GM23248 (cell line): ENCODE measurements around the gene GAB2. TPM values are rescaled to one million over a fixed set of nuclear protein-coding genes. Genes with fewer than 3 reads are reported as not detected.

ENCODE experiments used
- DNase-seq: peaks from one replicate; pipeline ENCODE4 v3.0.0-alpha.2; 2015
- H2AFZ ChIP-seq: fragments of 200-600 bp; sonication (generic); 2 replicates; pipeline ENCODE4 v1.6.1; 2016; ENCODE audit warnings: antibody characterized with exemption
- H3F3A ChIP-seq: fragments of 200-600 bp; sonication (generic); 2 replicates; pipeline ENCODE4 v1.6.1; 2016; ENCODE audit warnings: mild to moderate bottlenecking, antibody characterized with exemption, mixed run types; ENCODE audit not compliant: insufficient read depth
- H3K27ac ChIP-seq: fragments of 200-600 bp; sonication (generic); 2 replicates; pipeline ENCODE4 v1.5.1; 2016; ENCODE audit warnings: mild to moderate bottlenecking
- H3K27me3 ChIP-seq: fragments of 200-600 bp; sonication (generic); replicated peaks from 2 replicates; pipeline ENCODE4 v1.6.1; 2016; ENCODE audit warnings: mild to moderate bottlenecking; ENCODE audit not compliant: insufficient read depth
- H3K36me3 ChIP-seq: fragments of 200-600 bp; sonication (generic); 2 replicates; pipeline ENCODE4 v1.6.1; 2016; ENCODE audit warnings: low read depth, mild to moderate bottlenecking
- H3K4me1 ChIP-seq: fragments of 200-600 bp; sonication (generic); 2 replicates; pipeline ENCODE4 v1.6.1; 2016; ENCODE audit warnings: mild to moderate bottlenecking; ENCODE audit not compliant: insufficient read depth
- H3K4me2 ChIP-seq: fragments of 200-600 bp; sonication (generic); one replicate; pipeline ENCODE4 v1.6.1; 2016; ENCODE audit warnings: mild to moderate bottlenecking; ENCODE audit not compliant: unreplicated experiment
- H3K4me3 ChIP-seq: fragments of 200-600 bp; sonication (generic); 2 replicates; pipeline ENCODE4 v1.5.1; 2016; ENCODE audit warnings: mild to moderate bottlenecking
- H3K79me2 ChIP-seq: fragments of 200-600 bp; sonication (generic); 2 replicates; pipeline ENCODE4 v1.6.1; 2016; ENCODE audit warnings: mild to moderate bottlenecking; ENCODE audit not compliant: insufficient read depth
- H3K9ac ChIP-seq: fragments of 200-600 bp; sonication (generic); 2 replicates; pipeline ENCODE4 v1.6.1; 2016; ENCODE audit warnings: mild to moderate bottlenecking
- H3K9me2 ChIP-seq: fragments of 200-600 bp; sonication (generic); 2 replicates; pipeline ENCODE4 v1.6.1; 2016; ENCODE audit warnings: mixed run types, mild to moderate bottlenecking, moderate library complexity; ENCODE audit not compliant: insufficient read depth
- H3K9me3 ChIP-seq: fragments of 200-600 bp; sonication (generic); one replicate; pipeline ENCODE4 v1.6.1; 2017; ENCODE audit warnings: low read depth
- H4K20me1 ChIP-seq: fragments of 200-600 bp; sonication (generic); 2 replicates; pipeline ENCODE4 v1.6.0; 2016; ENCODE audit not compliant: insufficient read depth
- EZH2 ChIP-seq: fragments of 200-600 bp; sonication (generic); IDR thresholded peaks from 2 replicates; pipeline ENCODE4 v1.6.1; 2018; ENCODE audit warnings: antibody characterized with exemption, mild to moderate bottlenecking; ENCODE audit not compliant: insufficient read depth, poor library complexity, severe bottlenecking
- EZH2phosphoT487 ChIP-seq: fragments of 200-600 bp; sonication (generic); IDR thresholded peaks from 2 replicates; pipeline ENCODE4 v1.6.1; 2018; ENCODE audit warnings: antibody characterized with exemption, moderate library complexity, mild to moderate bottlenecking, low read depth; ENCODE audit not compliant: insufficient read depth
- WGBS, 2 experiments: methylation state at CpG; one replicate each; pipeline ENCODE4 v1.1.6; 2015 to 2017; ENCODE audit warnings: low lambda C conversion rate in 2 of 2, low coverage in 1 of 2; ENCODE audit errors: missing lambda C conversion rate in 2 of 2; 5-methylcytosine and 5-hydroxymethylcytosine counted together
- in situ Hi-C: fragments of 300-500 bp; cut with MboI; formaldehyde crosslinking; loops from 2 replicates; pipeline ENCODE4 v1.15.0; 2020
- polyA plus RNA-seq: library from polyadenylated mRNA; unstranded; fragments of >200 nt; fragmentation: Nextera tagmentation; extraction: Ambion mirVana; gene quantifications from 2 replicates; pipeline ENCODE4 v1.2.1, GENCODE V29; 2016
- total RNA-seq: library from RNA; depleted of rRNA; stranded (reverse); fragments of >200 nt; shearing (Covaris generic); gene quantifications from 2 replicates; pipeline ENCODE4 v1.2.3, GENCODE V29; 2014

GAB2 gene
- total and polyA plus RNA-seq, 2 experiments from 2014 or later = 1.8 to 12.2 TPM

DNA sequence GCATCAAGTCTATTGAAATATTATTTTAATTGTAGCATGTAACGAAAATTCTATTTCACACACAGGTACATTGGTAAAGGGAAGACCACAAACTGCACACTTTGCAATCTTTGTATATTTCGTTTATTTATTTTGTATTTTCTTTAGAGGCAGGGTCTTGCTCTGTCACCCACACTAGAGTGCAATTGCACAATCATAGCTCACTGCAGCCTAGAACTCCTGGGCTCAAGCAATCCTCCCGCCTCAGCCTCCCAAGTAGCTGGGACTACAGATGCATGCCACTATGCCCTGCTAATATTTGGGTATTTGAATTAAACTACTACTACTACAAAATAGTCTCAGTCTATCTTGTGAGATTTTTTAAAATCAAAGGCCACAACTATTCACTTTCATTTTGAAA, 42.7 kb downstream of the GAB2 start:
- no peaks in the 10 kb centered on the region for H3K9me2 ChIP-seq
- no peaks in the 10 kb centered on the region for H3K27me3 ChIP-seq
- no peak overlapping the region for H3K4me3 ChIP-seq
- DNase-seq = no peak
- H2AFZ ChIP-seq = no peak overlapping the region
- H3K9ac ChIP-seq = no peak overlapping the region
- no peaks in the 10 kb centered on the region; the same call in 1 of the 2 replicates for H3K79me2 ChIP-seq
- WGBS, 2 experiments = 72 to 84% methylated on average over 3 of the region's 3 CpGs
- H3K4me2 ChIP-seq = no peak overlapping the region
- peaks cover 17% of the 10 kb centered on the region; the same call in 1 of the 2 replicates for H3K4me1 ChIP-seq
- in situ Hi-C loops = no loop called here
- TF ChIP-seq EZH2 = no peak
- TF ChIP-seq EZH2phosphoT487 = no peak
- H3K36me3 ChIP-seq = no peaks in the 10 kb centered on the region
- no peaks in the 10 kb centered on the region for H4K20me1 ChIP-seq
- no peaks in the 10 kb centered on the region for H3F3A ChIP-seq
- H3K9me3 ChIP-seq = no peaks in the 10 kb centered on the region
- no peak overlapping the region for H3K27ac ChIP-seq

- H3K4me1 ChIP-seq = peaks cover 10% of the 10 kb centered on the region; the same call in 1 of the 2 replicates
- DNase-seq = no peak
- in situ Hi-C loops = no loop called here
- no peak overlapping the region for H3K9ac ChIP-seq
- no peak overlapping the region for H3K4me3 ChIP-seq
- no peaks in the 10 kb centered on the region for H3K36me3 ChIP-seq
- TF ChIP-seq EZH2 (no peak), EZH2phosphoT487 (no peak)
- H3K9me3 ChIP-seq = no peaks in the 10 kb centered on the region
- H3K27ac ChIP-seq = no peak overlapping the region
- no peaks in the 10 kb centered on the region for H3K9me2 ChIP-seq
- H3K79me2 ChIP-seq = no peaks in the 10 kb centered on the region; the same call in 1 of the 2 replicates
- H3K4me2 ChIP-seq = no peak overlapping the region
- no peaks in the 10 kb centered on the region for H4K20me1 ChIP-seq
- 94 to 96% methylated on average over 1 of the region's 1 CpG for WGBS, 2 experiments
- no peaks in the 10 kb centered on the region for H3F3A ChIP-seq
- no peaks in the 10 kb centered on the region for H3K27me3 ChIP-seq
- H2AFZ ChIP-seq = no peak overlapping the region
Observed at GRCh38 chr11:78373689-78374088, 43.9 kb downstream of the GAB2 start.

GRCh38 chr11:78372114-78372768, 45.4 kb downstream of the GAB2 start:
- Histone ChIP-seq H3K36me3 (no peaks in the 10 kb centered on the region), H3K27ac (no peak overlapping the region), H3K4me1 (peaks cover 10% of the 10 kb centered on the region; the same call in 1 of the 2 replicates), H3F3A (no peaks in the 10 kb centered on the region), H3K9me2 (no peaks in the 10 kb centered on the region), H3K27me3 (no peaks in the 10 kb centered on the region), H3K4me2 (no peak overlapping the region), H3K9ac (no peak overlapping the region), H2AFZ (no peak overlapping the region), H3K4me3 (no peak overlapping the region), H4K20me1 (no peaks in the 10 kb centered on the region), H3K79me2 (no peaks in the 10 kb centered on the region; the same call in 1 of the 2 replicates), H3K9me3 (no peaks in the 10 kb centered on the region)
- 49 to 53% methylated on average over 4 of the region's 4 CpGs for WGBS, 2 experiments
- in situ Hi-C loops = no loop called here
- DNase-seq = no peak
- TF ChIP-seq EZH2 (no peak), EZH2phosphoT487 (no peak)

DNA sequence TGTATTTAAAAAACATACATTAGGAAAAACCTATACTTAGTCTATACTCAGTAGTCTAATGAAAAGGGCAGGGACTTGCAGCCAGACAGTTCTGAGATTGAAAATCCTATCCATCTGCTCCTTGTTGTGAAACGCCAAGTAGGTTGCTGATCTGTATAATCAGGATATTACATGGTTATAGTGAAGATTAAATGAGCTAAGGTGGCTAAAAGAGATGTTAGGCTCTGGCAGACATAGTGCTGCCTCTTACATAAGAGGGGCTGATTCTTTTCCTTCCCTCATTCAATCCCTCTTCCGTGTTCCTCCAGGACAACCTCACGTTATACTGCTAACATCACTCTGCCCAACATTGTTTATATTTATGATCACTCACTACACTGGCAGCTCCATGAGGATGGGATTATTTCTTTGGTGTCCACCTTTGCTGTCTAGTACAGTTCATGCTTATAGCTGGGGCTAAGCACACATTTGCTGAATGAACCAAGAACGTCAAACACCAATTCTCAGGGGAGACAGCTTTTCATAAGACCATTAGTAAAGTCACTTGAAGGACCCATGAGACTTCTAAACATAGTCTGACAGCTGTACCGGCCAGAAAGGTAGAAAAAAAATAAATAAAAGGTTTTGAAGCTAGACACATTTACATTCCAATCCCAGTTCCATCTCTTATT, 46.3 kb downstream of the GAB2 start:
- Histone ChIP-seq H3K4me2 (peak overlapping the region; percentile 42), H3K27me3 (no peaks in the 10 kb centered on the region), H3K4me3 (no peak overlapping the region)

More for the DNA sequence above, 46.3 kb downstream of the GAB2 start:
- H3K4me1 ChIP-seq = peaks cover 10% of the 10 kb centered on the region; the same call in 1 of the 2 replicates
- no peaks in the 10 kb centered on the region for H3K9me3 ChIP-seq
- DNase-seq = no peak
- peak overlapping the region; percentile 68 for H3K27ac ChIP-seq
- WGBS, 2 experiments = 39 to 40% methylated on average over 5 of the region's 5 CpGs
- no peaks in the 10 kb centered on the region for H3F3A ChIP-seq
- no peaks in the 10 kb centered on the region for H4K20me1 ChIP-seq
- no peaks in the 10 kb centered on the region for H3K9me2 ChIP-seq
- peak overlapping the region; percentile 62 for H3K9ac ChIP-seq
- in situ Hi-C loops = no loop called here
- no peaks in the 10 kb centered on the region for H3K36me3 ChIP-seq
- H3K79me2 ChIP-seq = no peaks in the 10 kb centered on the region; the same call in 1 of the 2 replicates
- TF ChIP-seq EZH2 = no peak
- no peak for TF ChIP-seq EZH2phosphoT487
- peak overlapping the region; percentile 81 for H2AFZ ChIP-seq
